A673 (cell line): Measurements from ENCODE around the gene EFHC1.

ENCODE experiments used
- CTCF ChIP-seq: fragments of 300-800, 200-600 bp; sonication (generic); conservative IDR thresholded peaks from 2 replicates; pipeline ENCODE4 v1.5.1; 2017; ENCODE audit warnings: low read depth, mild to moderate bottlenecking, antibody characterized with exemption, low read length, moderate library complexity, mixed read lengths
- EZH2 ChIP-seq: fragments of 200-600 bp; sonication (generic); IDR thresholded peaks from 2 replicates; pipeline ENCODE4 v1.6.1; 2017; ENCODE audit warnings: borderline replicate concordance, low read depth, mild to moderate bottlenecking, mixed read lengths, antibody characterized with exemption, low read length; ENCODE audit not compliant: poor library complexity, severe bottlenecking

GRCh38 chr6:52499681-52500236 is 79.6 kb downstream of the EFHC1 start:
- no peak for TF ChIP-seq EZH2
- TF ChIP-seq CTCF: no peak
